ENCODE data around the gene ZFPM1.

GRCh38 chr16:88452482-88453216, 431 bp upstream of the ZFPM1 start:
- TF ChIP-seq POLR2A (IDR thresholded peaks at IDR 0.05), result no peak
- no peak for TF ChIP-seq CTCF (IDR thresholded peaks at IDR 0.05)
- peak in 1 of 2 donors; percentile 33 for TF ChIP-seq POLR2AphosphoS5 (IDR thresholded peaks at IDR 0.05; ENCODE audit: insufficient read depth in 1 of 2, low read depth in 1 of 2)
